GM23338 (cell line): ENCODE results near the gene PDE6A.
A peak's percentile ranks its signal among the peaks of the same experiment; 100 is the strongest.

Experiments used
- CTCF ChIP-seq, 2 experiments: fragments of 200-600 bp in 1 of 2; sonication (generic) in 1 of 2; conservative IDR thresholded peaks; 2 replicates each; pipeline versions ENCODE4 v1.5.1 to v1.6.1; 2016 to 2017; ENCODE audit warnings: antibody characterized with exemption in 2 of 2, low read depth in 2 of 2, mild to moderate bottlenecking in 2 of 2, moderate library complexity in 1 of 2
- POLR2AphosphoS5 ChIP-seq: IDR thresholded peaks from 2 replicates; pipeline ENCODE4 v1.6.1; 2016; ENCODE audit warnings: antibody characterized with exemption, low read depth
- REST ChIP-seq: IDR thresholded peaks from one replicate; pipeline ENCODE4 v1.6.1; 2018; ENCODE audit warnings: antibody characterized with exemption; ENCODE audit not compliant: unreplicated experiment

GRCh38 chr5:149902177-149902576, 42.4 kb downstream of the PDE6A start:
- TF ChIP-seq CTCF (conservative IDR thresholded peaks at IDR 0.05; ENCODE audit: low read depth in 2 of 2) (peak; percentile 48 to 62), REST (no peak), POLR2AphosphoS5 (no peak)
